Prostate gland (tissue), 2 donors: Measurements from ENCODE around the gene PMP22. TPM values are rescaled to one million over a fixed set of nuclear protein-coding genes. Genes with fewer than 3 reads are reported as not detected.
"Not testable (repeated sequence)": the region's sequence is repeated elsewhere in the genome, so short reads cannot be mapped to it uniquely, and the experiment has no call there.

Experiments
- DNase-seq: peaks from one replicate; pipeline ENCODE4 v3.0.0-alpha.2; 2019; ENCODE audit warnings: low spot score
- H3K27ac ChIP-seq, 2 donors: fragments of 200-600 bp; sonication (generic); 2 replicates each; pipeline ENCODE4 v1.5.1; 2017 to 2019
- H3K27me3 ChIP-seq: fragments of 200-600 bp; sonication (generic); replicated peaks from 2 replicates; pipeline ENCODE4 v1.5.1; 2019; ENCODE audit not compliant: insufficient read depth
- H3K36me3 ChIP-seq, 2 donors: fragments of 200-600 bp; sonication (generic); 1 replicate in 1 of 2; 2 replicates in 1 of 2; pipeline versions ENCODE4 v1.5.1 to v1.8.1; 2017 to 2019
- H3K4me1 ChIP-seq: fragments of 200-600 bp; sonication (generic); replicated peaks from 2 replicates; pipeline ENCODE4 v1.5.1; 2019
- H3K4me3 ChIP-seq, 2 donors: fragments of 200-600 bp; sonication (generic); 2 replicates each; pipeline ENCODE4 v1.5.1; 2017 to 2019
- H3K9me3 ChIP-seq: fragments of 200-600 bp; sonication (generic); 2 replicates; pipeline ENCODE4 v1.5.1; 2017
- CTCF ChIP-seq, 4 experiments: fragments of 200-600 bp in 2 of 4; fragments of 450-650 bp in 2 of 4; sonication (generic) in 2 of 4; IDR thresholded peaks; 1 replicate in 3 of 4; 2 replicates in 1 of 4; pipeline ENCODE4 v1.5.1; 2016 to 2019; ENCODE audit warnings: antibody characterized with exemption in 4 of 4, mild to moderate bottlenecking in 2 of 4, moderate library complexity in 2 of 4
- POLR2A ChIP-seq: fragments of 450-650 bp; IDR thresholded peaks from one replicate; pipeline ENCODE4 v1.6.1; 2016; ENCODE audit warnings: antibody characterized with exemption, mild to moderate bottlenecking
- POLR2AphosphoS5 ChIP-seq: sonication (generic); formaldehyde crosslinking; IDR thresholded peaks from one replicate; pipeline ENCODE4 v1.6.1; 2017; ENCODE audit warnings: antibody characterized with exemption
- WGBS: methylation state at CpG from one replicate; pipeline ENCODE4 v1.1.5; 2018; 5-methylcytosine and 5-hydroxymethylcytosine counted together
- intact Hi-C: fragments of 100-400 bp; cut with DNase I; formaldehyde crosslinking; loops from one replicate; pipeline ENCODE4 v1.14.2; 2022
- total RNA-seq, 2 donors: library from RNA; depleted of rRNA; stranded (reverse); fragments of >200 nt; gene quantifications; one replicate each; pipeline ENCODE4 v1.1.0, GENCODE V29; 2016

The PMP22 gene
- total RNA-seq, 2 donors from 2014 or later, result 22.5 to 76.1 TPM

GRCh38 chr17:15231851-15232516, 33.1 kb downstream of the PMP22 start:
- WGBS, result 83% methylated on average over 11 of the region's 12 CpGs
- Histone ChIP-seq H3K36me3 (peaks cover 0 to 4% of the 10 kb centered on the region in 2 donors), H3K4me3 (no peak overlapping the region), H3K4me1 (no peaks in the 10 kb centered on the region), H3K27me3 (no peaks in the 10 kb centered on the region), H3K9me3 (no peaks in the 10 kb centered on the region), H3K27ac (no peak overlapping the region)
- intact Hi-C loops, result no loop called here
- TF ChIP-seq POLR2A (no peak), CTCF (IDR thresholded peaks at IDR 0.05) (no peak), POLR2AphosphoS5 (no peak)
- DNase-seq, result no peak

- H3K27ac ChIP-seq, result no peak overlapping the region
- TF ChIP-seq POLR2AphosphoS5 (no peak), POLR2A (no peak), CTCF (IDR thresholded peaks at IDR 0.05) (no peak)
- H3K36me3 ChIP-seq, result peaks cover 0 to 4% of the 10 kb centered on the region in 2 donors
- H3K4me3 ChIP-seq, result no peak overlapping the region
- no peaks in the 10 kb centered on the region for H3K9me3 ChIP-seq
- no peak for DNase-seq
- H3K4me1 ChIP-seq, result no peaks in the 10 kb centered on the region
- WGBS, result 92% methylated on average over 18 of the region's 18 CpGs
- no peaks in the 10 kb centered on the region for H3K27me3 ChIP-seq
- intact Hi-C loops, result no loop called here
Observed at GRCh38 chr17:15230866-15231265, 34.3 kb downstream of the PMP22 start.

- DNase-seq, intact Hi-C loops, H3K27me3 ChIP-seq, H3K4me1 ChIP-seq, H3K36me3 ChIP-seq, H3K9me3 ChIP-seq, H3K27ac ChIP-seq, H3K4me3 ChIP-seq: not testable (repeated sequence)
- 86% methylated on average over 3 of the region's 3 CpGs for WGBS
Observed at GRCh38 chr17:15221827-15222226, 43.3 kb downstream of the PMP22 start.

- Histone ChIP-seq H3K4me3 (no peak overlapping the region), H3K4me1 (no peaks in the 10 kb centered on the region), H3K27ac (no peak overlapping the region), H3K9me3 (no peaks in the 10 kb centered on the region), H3K27me3 (no peaks in the 10 kb centered on the region), H3K36me3 (no peaks in the 10 kb centered on the region)
- DNase-seq, result no peak
- intact Hi-C loops, result no loop called here
- TF ChIP-seq POLR2A (no peak), POLR2AphosphoS5 (no peak), CTCF (IDR thresholded peaks at IDR 0.05) (no peak)
- WGBS, result 36% methylated on average over 2 of the region's 2 CpGs
Observed at GRCh38 chr17:15220785-15221184, 44.3 kb downstream of the PMP22 start.

GRCh38 chr17:15216481-15216880, 48.6 kb downstream of the PMP22 start:
- DNase-seq, result no peak
- Histone ChIP-seq H3K27ac (no peak overlapping the region), H3K36me3 (no peaks in the 10 kb centered on the region), H3K9me3 (no peaks in the 10 kb centered on the region), H3K4me3 (no peak overlapping the region), H3K4me1 (no peaks in the 10 kb centered on the region), H3K27me3 (no peaks in the 10 kb centered on the region)
- TF ChIP-seq CTCF (IDR thresholded peaks at IDR 0.05), result no peak
- TF ChIP-seq POLR2AphosphoS5, result no peak
- TF ChIP-seq POLR2A, result no peak
- intact Hi-C loops, result no loop called here
- WGBS, result 91% methylated on average over 2 of the region's 2 CpGs
